ENCODE results near the gene OR10H2.

DNA sequence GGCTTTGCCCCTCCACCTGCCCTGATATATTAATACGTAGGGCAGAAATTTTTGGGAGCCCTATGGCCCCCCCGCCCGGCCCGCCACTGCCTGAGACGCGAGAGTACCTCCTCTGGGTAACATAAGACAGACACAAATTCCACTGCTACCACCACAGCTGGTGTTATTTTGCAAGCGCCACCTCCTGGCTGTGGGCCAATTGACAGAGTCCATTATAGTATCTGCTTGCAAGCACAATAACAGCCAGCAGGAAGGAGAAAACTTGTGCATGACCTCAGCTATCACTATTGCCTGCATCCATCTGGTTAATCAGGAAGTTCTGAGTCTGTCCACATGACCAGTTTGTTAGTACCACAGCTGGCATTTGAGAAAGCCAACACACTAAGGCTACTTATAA is 25.3 kb upstream of the OR10H2 start:
- TF ChIP-seq EZH2 (IDR thresholded peaks at IDR 0.05; ENCODE audit: insufficient read depth, poor library complexity, severe bottlenecking) (no peak), EZH2phosphoT487 (IDR thresholded peaks at IDR 0.05; ENCODE audit: insufficient read depth, low read depth) (no peak)
